Stimulated activated CD4-positive, alpha-beta T cell treated with anti-CD3 and anti-CD28 coated beads, Interleukin-2, amount 100 ng/mL, for 48 hours (primary cell): Measurements from ENCODE around the gene HSFX4.
A peak's percentile ranks its signal among the peaks of the same experiment; 100 is the strongest.
"Not testable (repeated sequence)": the region's sequence is repeated elsewhere in the genome, so short reads cannot be mapped to it uniquely, and the experiment has no call there.

Experiments
- DNase-seq, 2 donors: peaks; one replicate each; pipeline ENCODE4 v3.0.0-alpha.2; 2020

HSFX4 gene

DNA sequence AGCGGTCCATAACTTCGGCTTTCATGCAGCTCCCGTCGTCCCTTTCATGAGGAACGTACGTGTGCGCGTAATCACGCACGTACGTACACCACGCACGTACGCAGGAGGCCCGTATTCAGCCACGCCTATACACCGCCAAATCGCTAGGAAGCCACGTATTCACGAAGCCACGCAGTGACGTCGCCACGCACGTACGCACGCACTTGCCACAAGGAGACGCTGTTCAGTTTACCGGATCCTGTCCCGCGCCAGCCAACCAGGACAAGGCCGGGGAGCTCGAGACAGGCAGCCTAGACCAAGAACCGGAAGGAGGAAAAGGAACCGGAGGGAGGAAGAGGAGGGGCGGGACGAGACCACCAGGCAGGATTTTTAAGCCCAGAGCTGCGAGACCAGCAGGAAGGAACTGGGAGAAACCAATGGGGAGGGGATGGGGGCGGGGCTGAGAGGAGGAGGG lies 9.1 kb downstream of the HSFX4 start, which contains the start of gene EOLA2:
Gene EOLA2 (minus strand): TSS at position 65 of the 454 bp plus-strand sequence. CDS start 4,617 bp downstream, outside the sequence.
- peak; percentile 77 to 81 for DNase-seq

GRCh38 chrX:149938881-149939654 lies 9.7 kb downstream of the HSFX4 start:
- peak; percentile 76 to 79 for DNase-seq

GRCh38 chrX:149939655-149939904 lies 10.2 kb downstream of the HSFX4 start:
- no peak for DNase-seq

DNA sequence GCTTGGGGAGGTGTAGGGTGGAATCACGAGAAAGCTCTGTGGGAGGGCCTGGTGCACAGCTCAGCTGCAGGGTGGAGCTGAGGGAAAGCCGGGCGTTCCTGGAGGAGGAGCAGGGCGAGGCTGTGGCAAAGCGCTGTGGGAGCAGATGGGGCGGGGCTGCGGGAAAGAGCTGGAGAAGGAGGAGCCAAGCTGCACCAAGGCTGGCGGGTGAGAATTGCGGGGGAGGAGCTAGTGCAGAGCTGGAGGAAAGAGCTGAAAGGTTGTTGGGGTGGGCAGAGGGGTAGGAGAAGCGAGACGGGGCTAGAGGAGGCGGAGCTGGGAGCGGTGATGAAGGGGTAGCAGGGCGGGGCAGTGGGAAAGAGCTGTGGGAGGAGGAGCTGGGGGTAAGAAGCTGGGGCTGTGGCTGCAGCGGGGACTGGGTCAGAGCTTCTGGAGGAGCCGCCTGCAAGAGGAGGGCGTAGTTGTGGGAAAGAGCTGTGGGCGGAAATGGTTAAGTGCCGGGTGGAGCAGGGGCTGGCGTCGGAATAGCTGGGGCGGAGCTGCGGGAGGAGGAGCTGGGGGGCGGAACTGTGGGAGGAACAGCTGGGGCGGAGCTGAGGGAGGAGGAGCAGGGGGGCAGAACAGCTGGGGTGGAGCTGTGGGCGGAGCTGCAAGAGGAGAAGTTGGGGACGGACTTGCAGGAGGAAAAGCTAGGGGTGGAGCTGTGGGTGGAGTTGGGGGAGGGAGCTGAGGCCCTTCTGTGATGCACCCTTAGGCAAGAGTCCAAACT lies 10.7 kb downstream of the HSFX4 start:
- DNase-seq, result peak; percentile 75 to 77

- not testable (repeated sequence) for DNase-seq
Measured at GRCh38 chrX:149940674-149941024, 11.3 kb downstream of the HSFX4 start.

GRCh38 chrX:149945087-149945670 lies 15.8 kb downstream of the HSFX4 start:
- not testable (repeated sequence) for DNase-seq

DNA sequence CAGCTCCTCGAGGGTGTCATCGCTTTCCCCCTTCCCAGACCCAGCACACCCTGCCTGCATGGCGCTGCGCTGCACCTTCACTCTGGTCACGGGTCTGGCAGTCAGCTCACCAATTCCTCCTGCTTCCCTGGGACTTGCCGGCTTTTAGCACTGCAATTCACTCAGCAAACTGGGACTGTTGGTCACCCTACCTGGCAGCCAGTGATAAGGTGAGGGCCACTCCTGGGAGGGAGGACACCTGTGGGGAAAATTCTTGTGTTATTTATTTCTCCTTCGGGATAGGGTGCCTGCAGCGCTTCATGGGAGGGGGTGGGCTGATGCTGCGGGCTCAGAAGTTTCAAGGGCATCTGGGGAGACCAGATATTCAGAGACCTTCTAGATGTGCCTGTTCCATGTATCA lies 16.4 kb downstream of the HSFX4 start:
- DNase-seq, result not testable (repeated sequence)

- DNase-seq, result not testable (repeated sequence)
Measured at GRCh38 chrX:149946932-149947331, 17.6 kb downstream of the HSFX4 start.

DNA sequence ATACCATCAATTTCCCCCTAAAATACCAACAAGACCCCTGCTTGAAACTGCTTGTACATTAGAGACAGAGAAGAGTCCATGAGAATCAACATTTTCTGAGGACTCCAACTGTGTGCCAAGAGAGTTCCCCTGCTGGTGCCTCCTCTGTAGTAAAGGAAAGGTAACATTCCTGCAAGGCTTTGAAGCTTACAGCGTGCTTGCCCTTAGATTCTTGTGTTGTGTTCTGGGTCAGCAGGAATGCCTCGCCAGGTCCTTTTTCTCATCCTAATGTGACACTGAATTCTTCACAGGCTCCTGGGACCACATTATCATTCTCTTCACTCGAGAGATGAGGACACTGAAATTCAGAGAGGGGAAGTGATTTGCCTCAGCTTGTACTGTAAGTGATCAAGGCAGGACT lies 18.6 kb downstream of the HSFX4 start:
- no peak for DNase-seq

GRCh38 chrX:149949743-149950436 lies 20.5 kb downstream of the HSFX4 start:
- DNase-seq, result no peak

GRCh38 chrX:149950681-149951080 lies 21.3 kb downstream of the HSFX4 start:
- DNase-seq, result no peak

GRCh38 chrX:149961572-149961971 lies 32.2 kb downstream of the HSFX4 start:
- no peak for DNase-seq

DNA sequence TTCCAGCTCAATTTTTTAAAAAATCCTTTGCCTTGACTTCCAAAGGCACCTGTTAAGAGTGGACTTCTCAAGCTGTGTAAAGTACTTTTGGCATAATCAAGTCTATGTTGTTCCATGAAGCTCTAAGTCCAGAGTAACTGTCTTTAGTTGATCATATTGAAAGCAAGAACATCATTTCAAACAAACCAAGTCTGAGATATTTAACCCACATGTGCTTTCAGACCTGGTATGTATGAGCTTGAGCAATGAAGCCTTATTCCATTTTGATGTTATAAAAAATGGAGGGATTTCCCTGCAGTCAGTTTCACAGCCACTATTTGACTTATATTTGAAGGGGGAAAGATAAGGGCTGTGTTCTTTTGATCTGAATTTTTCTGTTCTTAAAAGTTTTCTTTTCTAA lies 32.6 kb downstream of the HSFX4 start:
- DNase-seq, result no peak

DNA sequence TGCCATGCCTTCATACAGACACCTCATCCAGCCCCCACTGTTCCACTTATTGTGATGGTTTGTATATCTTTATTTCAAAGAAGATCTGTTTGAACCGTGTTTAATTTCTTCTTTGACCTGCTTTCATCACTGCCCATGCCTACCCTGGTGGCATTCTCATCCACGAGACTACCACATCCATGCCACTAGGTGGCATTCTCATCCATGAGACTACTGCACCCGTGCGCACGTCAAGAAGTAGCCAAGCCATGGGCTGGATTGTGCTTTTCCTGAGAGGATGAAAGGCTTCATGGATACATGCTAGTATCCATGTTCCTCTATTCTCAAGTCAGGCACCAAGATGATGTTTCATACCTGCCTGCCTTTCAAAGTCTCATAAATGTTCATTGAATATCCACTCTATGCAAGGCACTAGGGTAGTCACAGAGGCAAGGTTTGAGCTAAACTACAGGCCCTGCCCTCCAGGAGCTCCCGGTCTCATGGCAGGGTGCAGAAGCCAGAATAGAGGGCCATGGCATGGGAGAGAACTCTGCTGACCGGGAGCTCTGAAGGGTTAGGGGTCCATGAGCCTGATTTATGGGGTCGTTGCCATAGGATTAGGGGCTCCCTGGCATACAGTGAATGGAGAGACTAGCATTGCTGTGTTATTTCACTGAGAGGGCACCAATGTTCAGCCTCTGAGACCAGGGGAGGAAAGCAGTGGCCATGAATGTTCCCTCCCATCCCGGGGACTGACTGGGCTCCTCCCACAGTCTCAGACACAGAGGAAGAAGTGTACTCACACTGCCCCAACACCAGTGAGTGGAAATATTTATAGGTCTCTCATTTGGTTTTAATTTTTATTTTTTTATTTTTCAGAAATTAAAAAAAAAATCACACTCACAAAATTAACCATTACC lies 33.7 kb downstream of the HSFX4 start:
- DNase-seq, result peak in 1 of 2 donors; percentile 23

DNA sequence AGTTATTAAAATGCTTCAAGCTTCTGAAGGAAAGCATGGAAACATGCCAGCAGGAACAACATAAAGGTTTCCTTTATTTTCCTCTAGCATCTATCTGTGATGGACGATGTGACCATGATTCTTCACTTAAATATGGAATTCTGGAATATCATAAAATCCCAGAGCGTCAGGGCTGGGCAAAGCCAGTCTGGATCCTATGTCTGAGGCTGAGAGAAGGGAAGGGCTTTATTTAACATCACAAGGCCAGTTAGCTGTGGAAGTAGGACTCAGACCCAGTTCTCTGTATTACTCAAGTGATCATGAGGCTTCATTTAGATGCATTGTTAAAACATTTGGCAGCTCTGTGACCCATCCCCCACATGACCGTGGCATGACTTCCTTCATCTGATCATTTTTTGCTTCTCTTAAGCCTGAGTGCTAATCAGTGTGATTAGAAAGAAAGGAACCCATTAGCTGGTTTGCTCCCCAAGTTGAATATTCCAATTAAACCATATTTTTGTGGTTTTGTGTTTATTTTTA lies 49.8 kb downstream of the HSFX4 start:
- DNase-seq, result no peak
